HG02571 (cell line): ENCODE results near the gene CALML6.
A peak's percentile ranks its signal among the peaks of the same experiment; 100 is the strongest.

Experiments
- ATAC-seq: cut with Tn5 transposase; IDR thresholded peaks from one replicate; pipeline ENCODE4 v1.9.1; 2021; ENCODE audit warnings: mild to moderate bottlenecking, moderate library complexity; ENCODE audit not compliant: unreplicated experiment

CALML6 gene

GRCh38 chr1:1891349-1892078, 23.5 kb upstream of the CALML6 start:
- ATAC-seq: peak; percentile 20

- no peak for ATAC-seq
Observed at GRCh38 chr1:1892079-1892762, 22.8 kb upstream of the CALML6 start.

- no peak for ATAC-seq
Observed at GRCh38 chr1:1892763-1893120, 22.3 kb upstream of the CALML6 start.

GRCh38 chr1:1893291-1893985, 21.6 kb upstream of the CALML6 start:
- no peak for ATAC-seq

- no peak for ATAC-seq
Observed at GRCh38 chr1:1893997-1894353, 21.1 kb upstream of the CALML6 start.

- no peak for ATAC-seq
Observed at GRCh38 chr1:1894354-1895059, 20.6 kb upstream of the CALML6 start.

- ATAC-seq: no peak
Observed at GRCh38 chr1:1895060-1895418, 20.0 kb upstream of the CALML6 start.

GRCh38 chr1:1895456-1896336, 19.4 kb upstream of the CALML6 start:
- no peak for ATAC-seq

GRCh38 chr1:1898246-1898933, 16.7 kb upstream of the CALML6 start:
- no peak for ATAC-seq

GRCh38 chr1:1899266-1899966, 15.6 kb upstream of the CALML6 start:
- ATAC-seq: no peak

GRCh38 chr1:1899967-1900327, 15.1 kb upstream of the CALML6 start:
- ATAC-seq: no peak

- no peak for ATAC-seq
Observed at GRCh38 chr1:1900883-1901640, 14.0 kb upstream of the CALML6 start.

GRCh38 chr1:1901641-1902294, 13.3 kb upstream of the CALML6 start:
- no peak for ATAC-seq

GRCh38 chr1:1903224-1903623, 11.8 kb upstream of the CALML6 start:
- ATAC-seq: no peak

GRCh38 chr1:1906185-1907097, 8.6 kb upstream of the CALML6 start:
- ATAC-seq: no peak

GRCh38 chr1:1907098-1907736, 7.8 kb upstream of the CALML6 start:
- ATAC-seq: no peak

GRCh38 chr1:1908506-1908791, 6.6 kb upstream of the CALML6 start:
- peak; percentile 5 for ATAC-seq
